ENCODE measurements around the gene CSAG2. TPM values are rescaled to one million over a fixed set of nuclear protein-coding genes. Genes with fewer than 3 reads are reported as not detected.
"Not testable (repeated sequence)": the region's sequence is repeated elsewhere in the genome, so short reads cannot be mapped to it uniquely, and the experiment has no call there.

The CSAG2 gene
- total RNA-seq, 1 experiment from 2014 or later = not detected

DNA sequence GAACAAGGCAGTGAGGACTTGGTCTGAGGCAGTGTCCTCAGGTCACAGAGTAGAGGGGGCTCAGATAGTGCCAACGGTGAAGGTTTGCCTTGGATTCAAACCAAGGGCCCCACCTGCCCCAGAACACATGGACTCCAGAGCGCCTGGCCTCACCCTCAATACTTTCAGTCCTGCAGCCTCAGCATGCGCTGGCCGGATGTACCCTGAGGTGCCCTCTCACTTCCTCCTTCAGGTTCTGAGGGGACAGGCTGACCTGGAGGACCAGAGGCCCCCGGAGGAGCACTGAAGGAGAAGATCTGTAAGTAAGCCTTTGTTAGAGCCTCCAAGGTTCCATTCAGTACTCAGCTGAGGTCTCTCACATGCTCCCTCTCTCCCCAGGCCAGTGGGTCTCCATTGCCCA is 8.7 kb downstream of the CSAG2 start:
- BruUV-seq (replicated peaks); H3K27me3 ChIP-seq (replicated peaks; ENCODE audit: insufficient read depth, low read depth, low read length, poor library complexity); CTCF ChIA-PET; H3K9me3 ChIP-seq (ENCODE audit: low read depth, low read length, poor library complexity, severe bottlenecking); intact Hi-C loops (cut with micrococcal nuclease; ENCODE audit: unreplicated experiment); H3K27ac ChIP-seq (ENCODE audit: low read depth, low read length, poor library complexity, severe bottlenecking); H3K36me3 ChIP-seq (ENCODE audit: insufficient read depth, low read length, poor library complexity, severe bottlenecking); H3K4me1 ChIP-seq (ENCODE audit: insufficient read depth, low read length, poor library complexity, severe bottlenecking); DNase-seq (ENCODE audit: low spot score); POLR2A ChIA-PET (ENCODE audit: low non-redundant PET); H3K4me3 ChIP-seq (ENCODE audit: low read depth, low read length, poor library complexity, severe bottlenecking): not testable (repeated sequence)

DNA sequence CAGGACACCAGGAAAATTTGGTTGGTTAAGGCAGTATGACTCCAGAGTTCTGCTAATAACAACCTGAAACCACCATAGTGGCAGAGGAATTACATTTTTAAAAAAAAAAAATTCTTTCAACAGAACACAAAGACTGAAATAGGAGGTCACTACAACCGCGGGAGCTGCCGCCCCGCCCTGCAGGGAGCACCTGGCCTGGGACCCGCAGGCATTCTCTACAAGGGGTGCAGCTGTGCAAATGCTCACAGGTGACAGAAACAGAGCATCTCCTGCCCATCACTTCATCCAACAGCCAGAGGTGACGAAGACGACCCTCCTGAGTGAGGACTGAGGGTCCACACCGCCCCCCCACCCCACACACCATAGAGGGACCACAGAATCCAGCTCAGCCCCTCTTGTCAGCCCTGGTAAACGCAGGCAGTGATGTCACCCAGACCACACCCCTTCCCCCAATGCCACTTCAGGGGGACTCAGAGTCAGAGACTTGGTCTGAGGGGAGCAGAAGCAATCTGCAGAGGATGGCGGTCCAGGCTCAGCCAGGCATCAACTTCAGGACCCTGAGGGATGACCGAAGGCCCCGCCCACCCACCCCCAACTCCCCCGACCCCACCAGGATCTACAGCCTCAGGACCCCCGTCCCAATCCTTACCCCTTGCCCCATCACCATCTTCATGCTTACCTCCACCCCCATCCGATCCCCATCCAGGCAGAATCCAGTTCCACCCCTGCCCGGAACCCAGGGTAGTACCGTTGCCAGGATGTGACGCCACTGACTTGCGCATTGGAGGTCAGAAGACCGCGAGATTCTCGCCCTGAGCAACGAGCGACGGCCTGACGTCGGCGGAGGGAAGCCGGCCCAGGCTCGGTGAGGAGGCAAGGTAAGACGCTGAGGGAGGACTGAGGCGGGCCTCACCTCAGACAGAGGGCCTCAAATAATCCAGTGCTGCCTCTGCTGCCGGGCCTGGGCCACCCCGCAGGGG is 10.8 kb downstream of the CSAG2 start, which contains the start of gene MAGEA3:
Gene MAGEA3 (plus strand): TSS at position 843 of the 980 bp plus-strand sequence. CDS start 2,039 bp downstream, outside the sequence.
- H3K27ac ChIP-seq (ENCODE audit: low read depth, low read length, poor library complexity, severe bottlenecking); H3K4me3 ChIP-seq (ENCODE audit: low read depth, low read length, poor library complexity, severe bottlenecking); CTCF ChIA-PET; H3K4me1 ChIP-seq (ENCODE audit: insufficient read depth, low read length, poor library complexity, severe bottlenecking); DNase-seq (ENCODE audit: low spot score); H3K36me3 ChIP-seq (ENCODE audit: insufficient read depth, low read length, poor library complexity, severe bottlenecking); BruUV-seq (replicated peaks); H3K9me3 ChIP-seq (ENCODE audit: low read depth, low read length, poor library complexity, severe bottlenecking); H3K27me3 ChIP-seq (replicated peaks; ENCODE audit: insufficient read depth, low read depth, low read length, poor library complexity); POLR2A ChIA-PET (ENCODE audit: low non-redundant PET); intact Hi-C loops (cut with micrococcal nuclease; ENCODE audit: unreplicated experiment): not testable (repeated sequence)

DNA sequence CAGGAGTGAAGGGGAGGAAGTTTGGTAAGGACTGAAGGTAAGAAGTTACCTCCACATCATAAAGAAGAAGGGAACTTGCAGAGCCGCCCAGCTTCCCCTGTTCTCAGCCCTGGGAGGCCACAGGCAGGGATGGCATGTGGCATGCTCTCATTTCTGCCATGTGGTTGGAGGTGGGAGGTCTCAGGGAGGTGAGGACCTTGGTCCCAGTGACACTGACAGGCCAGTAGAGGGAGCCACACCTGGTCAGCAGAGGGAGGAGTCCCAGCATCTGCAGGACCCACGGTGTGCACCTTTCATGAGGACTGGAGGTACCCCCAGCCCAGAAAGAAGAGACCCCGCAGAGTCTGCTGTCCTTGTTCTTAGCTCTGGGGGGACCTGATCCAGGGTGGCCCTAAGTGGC is 28.1 kb downstream of the CSAG2 start:
- POLR2A ChIA-PET (ENCODE audit: low non-redundant PET); BruUV-seq (replicated peaks); H3K36me3 ChIP-seq (ENCODE audit: insufficient read depth, low read length, poor library complexity, severe bottlenecking); DNase-seq (ENCODE audit: low spot score); H3K27me3 ChIP-seq (replicated peaks; ENCODE audit: insufficient read depth, low read depth, low read length, poor library complexity); H3K4me1 ChIP-seq (ENCODE audit: insufficient read depth, low read length, poor library complexity, severe bottlenecking); H3K27ac ChIP-seq (ENCODE audit: low read depth, low read length, poor library complexity, severe bottlenecking); H3K4me3 ChIP-seq (ENCODE audit: low read depth, low read length, poor library complexity, severe bottlenecking); H3K9me3 ChIP-seq (ENCODE audit: low read depth, low read length, poor library complexity, severe bottlenecking); intact Hi-C loops (cut with micrococcal nuclease; ENCODE audit: unreplicated experiment); CTCF ChIA-PET: not testable (repeated sequence)

DNA sequence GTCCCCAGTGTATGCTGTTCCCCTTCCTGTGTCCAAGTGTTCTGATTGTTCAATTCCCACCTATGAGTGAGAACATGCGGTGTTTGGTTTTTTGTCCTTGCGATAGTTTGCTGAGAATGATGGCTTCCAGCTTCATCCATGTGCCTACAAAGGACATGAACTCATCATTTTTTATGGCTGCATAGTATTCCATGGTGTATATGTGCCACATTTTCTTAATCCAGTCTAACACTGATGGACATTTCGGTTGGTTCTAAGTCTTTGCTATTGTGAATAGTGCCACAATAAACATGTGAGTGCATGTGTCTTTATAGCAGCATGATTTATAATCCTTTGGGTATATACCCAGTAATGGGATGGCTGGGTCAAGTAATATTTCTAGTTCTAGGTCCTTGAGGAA is 34.4 kb downstream of the CSAG2 start:
- H3K4me1 ChIP-seq (ENCODE audit: insufficient read depth, low read length, poor library complexity, severe bottlenecking); intact Hi-C loops (cut with micrococcal nuclease; ENCODE audit: unreplicated experiment); POLR2A ChIA-PET (ENCODE audit: low non-redundant PET); BruUV-seq (replicated peaks); CTCF ChIA-PET; H3K36me3 ChIP-seq (ENCODE audit: insufficient read depth, low read length, poor library complexity, severe bottlenecking); DNase-seq (ENCODE audit: low spot score); H3K9me3 ChIP-seq (ENCODE audit: low read depth, low read length, poor library complexity, severe bottlenecking); H3K4me3 ChIP-seq (ENCODE audit: low read depth, low read length, poor library complexity, severe bottlenecking); H3K27me3 ChIP-seq (replicated peaks; ENCODE audit: insufficient read depth, low read depth, low read length, poor library complexity); H3K27ac ChIP-seq (ENCODE audit: low read depth, low read length, poor library complexity, severe bottlenecking): not testable (repeated sequence)

DNA sequence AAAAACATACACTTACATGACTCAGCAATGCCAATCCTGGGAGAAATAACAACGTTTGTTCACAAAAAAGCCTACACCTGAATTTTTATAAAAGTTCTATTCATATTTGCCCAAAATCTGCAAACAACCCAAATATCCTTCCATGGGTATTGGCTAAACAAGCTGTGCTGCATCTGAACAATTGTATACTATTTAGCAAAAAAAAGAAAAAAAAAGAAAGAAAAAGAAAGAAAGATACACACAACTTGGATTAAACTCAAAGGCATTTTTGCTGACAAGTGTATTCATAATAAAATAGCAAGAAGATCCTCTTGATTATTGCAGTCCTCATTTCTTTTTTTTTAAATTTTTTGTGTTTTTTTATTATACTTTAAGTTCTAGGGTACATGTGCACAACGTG is 34.9 kb downstream of the CSAG2 start:
- Histone ChIP-seq H3K4me3 (ENCODE audit: low read depth, low read length, poor library complexity, severe bottlenecking) (no peak overlapping the region), H3K9me3 (ENCODE audit: low read depth, low read length, poor library complexity, severe bottlenecking) (no peaks in the 10 kb centered on the region), H3K27me3 (replicated peaks; ENCODE audit: insufficient read depth, low read depth, low read length, poor library complexity) (no peaks in the 10 kb centered on the region), H3K4me1 (ENCODE audit: insufficient read depth, low read length, poor library complexity, severe bottlenecking) (no peaks in the 10 kb centered on the region), H3K27ac (ENCODE audit: low read depth, low read length, poor library complexity, severe bottlenecking) (no peak overlapping the region), H3K36me3 (ENCODE audit: insufficient read depth, low read length, poor library complexity, severe bottlenecking) (no peaks in the 10 kb centered on the region)
- TF ChIP-seq EZH2 (IDR thresholded peaks at IDR 0.05; ENCODE audit: borderline replicate concordance, low read depth, low read length, poor library complexity, severe bottlenecking) = no peak
- TF ChIP-seq, protein P1, sequence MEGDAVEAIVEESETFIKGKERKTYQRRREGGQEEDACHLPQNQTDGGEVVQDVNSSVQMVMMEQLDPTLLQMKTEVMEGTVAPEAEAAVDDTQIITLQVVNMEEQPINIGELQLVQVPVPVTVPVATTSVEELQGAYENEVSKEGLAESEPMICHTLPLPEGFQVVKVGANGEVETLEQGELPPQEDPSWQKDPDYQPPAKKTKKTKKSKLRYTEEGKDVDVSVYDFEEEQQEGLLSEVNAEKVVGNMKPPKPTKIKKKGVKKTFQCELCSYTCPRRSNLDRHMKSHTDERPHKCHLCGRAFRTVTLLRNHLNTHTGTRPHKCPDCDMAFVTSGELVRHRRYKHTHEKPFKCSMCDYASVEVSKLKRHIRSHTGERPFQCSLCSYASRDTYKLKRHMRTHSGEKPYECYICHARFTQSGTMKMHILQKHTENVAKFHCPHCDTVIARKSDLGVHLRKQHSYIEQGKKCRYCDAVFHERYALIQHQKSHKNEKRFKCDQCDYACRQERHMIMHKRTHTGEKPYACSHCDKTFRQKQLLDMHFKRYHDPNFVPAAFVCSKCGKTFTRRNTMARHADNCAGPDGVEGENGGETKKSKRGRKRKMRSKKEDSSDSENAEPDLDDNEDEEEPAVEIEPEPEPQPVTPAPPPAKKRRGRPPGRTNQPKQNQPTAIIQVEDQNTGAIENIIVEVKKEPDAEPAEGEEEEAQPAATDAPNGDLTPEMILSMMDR (conservative IDR thresholded peaks at IDR 0.05; ENCODE audit: low read depth, low read length) = no peak
- intact Hi-C loops (cut with micrococcal nuclease; ENCODE audit: unreplicated experiment) = no loop called here
- DNase-seq (ENCODE audit: low spot score) = no peak
- POLR2A ChIA-PET (ENCODE audit: low non-redundant PET) = no interaction called here
- CTCF ChIA-PET = no interaction called here
- no TSS peak for BruUV-seq (replicated peaks)
